DLD1 (cell line): ENCODE results near the gene ZCCHC24.

Experiments used
- in situ Hi-C: cut with HindIII; loops from 2 replicates; pipeline ENCODE4 v1.10.0; 2017; ENCODE audit warnings: low sequenced_read_pairs

ZCCHC24 gene

DNA sequence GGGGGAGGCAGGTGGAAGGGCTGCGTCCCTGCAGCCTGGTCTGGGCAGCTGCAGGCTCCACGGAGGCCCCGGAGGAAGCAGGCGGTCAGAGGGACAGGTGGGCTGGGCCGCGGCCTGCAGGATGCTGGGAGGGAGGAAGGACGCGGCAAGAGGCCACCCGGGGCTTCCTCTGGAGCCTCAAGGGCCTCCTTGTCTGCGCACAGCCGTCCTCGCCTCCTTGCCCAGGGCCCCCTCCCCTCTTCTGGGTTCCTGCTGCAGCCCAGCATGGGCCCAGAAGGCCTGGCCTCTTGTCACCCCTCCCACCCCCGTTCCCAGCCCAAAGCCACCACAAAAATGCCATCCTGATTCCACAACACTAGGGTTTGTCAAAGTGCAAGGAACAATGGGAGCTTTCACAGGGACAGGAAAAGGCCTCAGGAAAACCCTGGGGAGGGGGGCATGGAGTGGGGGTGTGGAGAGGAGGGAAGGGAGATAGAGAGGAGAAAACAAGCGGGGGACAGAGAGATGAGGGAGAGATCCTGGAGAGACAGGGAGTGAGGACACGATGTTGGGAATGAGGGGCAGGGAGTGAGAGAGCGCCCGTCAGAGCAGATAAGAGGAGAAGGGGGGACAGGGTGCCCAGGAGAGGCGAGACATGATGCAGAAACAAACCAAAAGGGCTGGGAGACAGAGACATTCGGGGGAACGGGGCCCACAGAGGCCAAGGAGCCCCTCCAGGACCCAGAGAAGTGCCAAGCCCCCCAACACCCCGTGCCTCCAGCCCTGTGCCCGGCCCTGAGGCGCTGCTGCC lies 41.8 kb downstream of the ZCCHC24 start:
- in situ Hi-C loops: no loop called here

DNA sequence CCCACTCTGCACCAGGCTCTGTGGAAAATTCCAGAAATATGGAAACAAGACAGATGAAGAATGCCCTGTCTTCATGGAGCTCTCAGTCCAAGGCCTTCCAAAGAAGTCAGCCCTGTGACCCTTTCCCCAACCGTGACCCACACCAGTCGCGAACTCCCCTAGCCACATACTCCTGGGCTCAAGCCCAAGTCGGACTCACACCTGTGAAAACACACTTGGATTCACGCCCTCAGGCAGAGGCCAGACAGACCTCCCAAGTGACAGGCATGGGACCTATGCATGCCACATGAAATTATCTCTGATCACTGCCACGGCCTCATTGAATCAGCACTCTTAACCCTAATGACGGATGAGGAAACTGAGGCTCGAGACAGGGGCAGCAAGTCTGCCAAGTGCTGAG lies 42.5 kb downstream of the ZCCHC24 start:
- in situ Hi-C loops: no loop called here

DNA sequence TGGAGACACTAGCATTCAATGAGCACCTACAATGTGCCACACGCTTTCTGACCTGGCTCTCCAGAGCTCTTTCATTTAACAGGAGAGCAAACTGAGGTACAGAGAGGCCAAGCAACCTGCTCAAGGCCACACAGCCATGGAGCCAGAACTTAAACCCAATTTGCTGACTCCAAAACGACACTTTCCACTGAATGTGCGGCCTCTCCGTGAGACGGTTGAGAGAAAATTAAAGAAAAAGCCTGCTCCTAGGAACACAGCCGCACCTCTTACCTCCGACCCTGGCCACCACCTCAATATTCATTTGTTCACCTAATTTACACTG lies 42.8 kb downstream of the ZCCHC24 start:
- in situ Hi-C loops: no loop called here

DNA sequence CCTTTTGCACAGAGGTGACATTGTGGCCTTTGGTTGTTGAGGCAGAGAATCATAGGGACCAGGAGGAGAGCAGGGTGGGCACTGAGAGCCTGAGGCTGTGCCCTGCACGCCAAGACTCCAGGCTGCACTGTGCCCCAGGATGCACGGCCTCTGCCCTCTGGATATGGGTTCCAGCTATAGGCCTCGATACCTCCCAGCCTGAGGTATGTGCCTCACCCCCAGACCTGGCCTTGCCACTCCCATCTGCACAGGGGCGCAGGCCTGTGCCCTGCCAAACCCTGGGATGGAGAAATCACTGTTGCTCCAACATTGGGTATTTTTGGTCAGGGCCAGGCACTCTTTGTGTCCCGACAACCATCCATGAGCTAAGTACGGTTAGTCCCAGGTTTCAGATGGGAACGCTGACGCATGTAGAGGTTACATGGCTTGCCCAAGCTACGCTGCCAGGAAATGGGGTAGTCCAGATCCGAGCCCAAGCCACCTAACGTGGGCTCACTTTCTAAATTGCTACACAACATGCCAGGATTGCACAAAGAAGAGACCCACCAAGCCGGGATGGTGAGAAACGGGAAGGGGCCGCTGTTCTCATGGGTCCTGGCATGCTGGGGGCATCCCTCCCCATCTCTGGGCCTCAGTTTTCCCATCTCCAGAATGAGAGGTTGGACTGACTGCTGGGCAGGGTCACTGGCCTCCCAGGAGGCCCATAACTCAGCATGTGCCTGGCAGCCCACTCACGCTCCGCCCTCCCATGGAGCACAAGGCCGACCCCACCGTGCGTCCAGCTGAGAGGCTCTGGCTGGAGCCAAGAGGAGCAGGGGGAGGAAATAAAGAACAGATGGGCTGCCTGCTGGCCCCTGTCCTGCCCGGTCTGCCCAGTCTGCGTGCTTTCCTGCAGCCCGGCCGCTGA lies 44.2 kb downstream of the ZCCHC24 start:
- in situ Hi-C loops: no loop called here

DNA sequence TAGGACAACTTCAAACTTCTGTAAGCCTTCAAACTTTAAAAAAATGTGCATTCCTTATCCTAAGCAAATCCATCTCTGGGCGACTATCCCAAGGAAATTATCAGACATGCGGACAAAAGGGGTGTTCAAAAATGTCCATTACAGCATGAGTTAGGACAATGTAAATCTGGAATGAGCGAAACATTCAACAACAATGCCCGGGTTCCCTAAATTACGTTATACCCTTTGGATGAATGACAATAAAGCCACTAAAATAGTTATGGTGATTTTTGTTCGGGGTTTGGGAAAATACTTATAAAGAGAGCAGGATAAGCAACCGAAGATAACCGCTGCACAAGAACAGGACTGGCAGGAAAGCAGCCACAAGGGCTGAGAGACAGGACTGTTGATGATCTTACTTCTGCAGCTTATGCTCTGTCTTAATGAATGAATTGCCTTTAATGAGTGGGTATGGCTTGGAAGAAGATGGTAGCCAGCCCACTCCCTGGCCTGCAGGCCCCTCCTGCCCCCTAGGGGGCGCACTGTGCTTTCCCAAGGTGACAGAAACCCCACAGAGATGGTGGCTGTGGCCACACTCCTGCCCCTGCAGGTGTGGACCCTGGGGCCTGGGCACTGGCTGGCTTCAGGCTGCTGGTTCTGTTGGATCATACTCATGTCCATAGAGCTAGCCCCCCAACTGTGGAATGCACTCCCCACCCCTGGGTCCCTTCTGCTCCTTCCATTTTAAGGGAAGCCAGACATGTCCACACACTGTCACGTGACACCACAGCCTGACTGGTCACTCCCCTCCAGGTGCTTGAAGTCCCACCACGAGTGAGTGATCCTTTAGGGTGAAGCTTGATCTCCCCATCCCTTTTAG lies 45.0 kb downstream of the ZCCHC24 start:
- in situ Hi-C loops: no loop called here

DNA sequence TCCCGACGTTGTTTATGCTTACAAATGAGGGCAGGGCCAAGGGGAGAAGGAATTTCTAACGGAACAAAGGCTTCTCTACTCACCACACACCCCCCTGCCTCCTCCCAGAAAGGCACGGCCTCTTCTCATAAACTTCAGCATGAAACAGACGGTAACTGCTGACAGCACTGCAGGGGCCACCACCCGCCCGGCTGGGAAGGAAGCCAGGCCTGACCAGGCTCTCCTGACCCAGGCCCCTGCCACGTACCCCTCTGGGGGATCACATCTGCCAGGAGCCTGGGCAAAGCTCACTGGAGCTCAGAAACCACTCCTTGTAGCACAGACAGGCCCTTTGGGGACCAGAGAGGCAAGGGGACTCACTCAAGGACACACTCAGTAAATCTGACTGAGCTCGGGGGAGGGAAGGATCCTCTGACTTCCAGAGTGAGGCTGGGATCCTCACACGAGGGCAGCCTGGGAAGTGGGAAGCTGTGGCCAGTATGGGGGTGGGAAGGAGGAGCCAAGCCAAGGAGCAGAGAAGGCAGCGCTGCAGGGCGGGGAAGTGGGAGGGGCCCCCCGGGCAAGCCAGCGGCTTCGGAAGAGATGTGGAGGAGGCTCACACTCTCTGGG lies 46.1 kb downstream of the ZCCHC24 start:
- in situ Hi-C loops: no loop called here

DNA sequence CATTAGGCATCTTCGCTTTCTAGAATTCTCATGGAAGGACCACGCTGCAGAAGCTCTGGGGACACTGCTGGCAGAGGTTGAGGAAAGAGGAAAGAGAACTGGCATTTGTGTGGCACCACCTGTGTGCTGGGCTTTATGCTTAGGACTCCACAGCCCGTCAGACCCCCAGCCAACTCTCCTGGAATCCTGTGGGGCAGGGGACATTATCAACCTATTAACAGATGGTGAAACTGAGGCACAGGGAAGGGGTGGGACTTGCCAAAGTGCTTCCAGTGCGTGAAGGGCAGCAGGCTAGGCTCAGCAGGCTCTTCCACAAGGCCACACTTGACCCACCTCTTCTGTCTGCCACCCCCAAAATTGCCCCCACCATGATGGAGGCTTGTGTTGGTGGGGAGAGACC lies 46.8 kb downstream of the ZCCHC24 start:
- in situ Hi-C loops: no loop called here

DNA sequence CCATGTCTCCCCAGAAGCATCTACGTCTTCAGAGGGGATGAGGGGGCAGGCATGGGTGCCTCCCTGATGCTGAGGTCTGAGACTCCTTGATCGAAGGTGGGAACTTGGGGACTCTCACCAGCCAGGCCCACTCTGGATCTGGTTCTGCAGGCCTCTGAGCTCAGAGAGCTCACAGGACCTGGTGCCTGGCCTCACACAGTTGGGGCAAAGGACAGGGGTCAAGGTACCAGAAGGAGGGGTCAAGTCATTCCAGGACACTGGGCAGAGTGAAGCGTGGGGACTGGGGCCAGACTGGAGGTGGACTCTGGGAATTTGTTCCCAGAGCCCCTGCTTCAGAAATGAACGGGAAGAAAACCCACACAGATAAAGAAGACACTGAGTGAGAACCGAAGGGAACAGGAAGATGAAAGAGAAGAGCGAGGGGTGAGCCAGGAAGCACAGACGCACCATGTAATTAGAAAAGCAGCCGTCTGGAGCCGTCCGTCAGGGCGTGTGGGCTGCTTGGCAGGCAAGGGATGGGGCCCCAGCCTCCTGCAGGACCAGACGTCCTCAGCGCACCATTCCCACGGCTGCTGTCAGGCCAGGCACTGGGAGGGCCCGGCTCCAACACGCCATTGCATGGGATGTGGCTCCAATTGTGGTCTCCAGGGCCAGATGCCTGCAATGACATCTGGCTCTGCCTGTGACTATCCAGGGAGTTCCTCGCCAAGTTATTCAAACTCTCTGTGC lies 47.7 kb downstream of the ZCCHC24 start:
- in situ Hi-C loops: no loop called here

DNA sequence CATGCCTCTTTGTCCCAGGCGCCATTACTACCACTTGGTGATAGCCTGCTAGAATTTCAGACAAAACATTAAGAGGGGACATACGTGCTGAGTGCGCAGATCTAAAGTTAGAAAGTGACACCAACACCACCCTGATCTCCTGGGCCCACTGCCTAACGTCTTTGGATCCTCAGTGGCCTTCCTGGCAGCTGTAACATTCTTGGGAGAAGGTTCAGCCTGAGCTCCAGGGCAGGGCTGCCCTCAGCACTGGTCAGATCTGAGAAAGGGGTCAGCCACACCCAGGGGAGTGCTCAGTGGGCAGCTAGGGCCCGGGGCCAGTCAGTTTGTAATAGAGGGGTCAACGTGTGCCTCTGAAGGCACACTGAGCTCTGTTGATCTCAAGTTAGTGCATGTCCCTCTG lies 48.4 kb downstream of the ZCCHC24 start:
- in situ Hi-C loops: no loop called here

DNA sequence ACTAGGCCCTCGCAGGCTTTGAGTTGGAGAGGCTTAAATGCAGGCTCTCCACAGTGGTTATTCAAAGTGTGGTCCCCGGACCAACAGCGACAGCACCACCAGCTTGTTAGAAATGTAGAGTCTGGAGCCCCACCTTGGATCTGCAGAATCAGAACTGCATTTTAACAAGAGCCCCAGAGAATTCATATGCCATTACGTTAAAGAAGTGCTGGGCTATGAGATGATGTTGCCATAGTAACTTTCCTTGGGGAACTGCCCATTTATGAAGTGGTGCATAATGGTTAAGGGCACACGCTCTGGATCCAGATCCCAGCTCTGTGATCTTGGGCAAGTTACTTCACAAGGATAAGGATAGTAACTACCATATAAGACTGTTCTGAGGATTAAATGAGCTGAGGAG lies 48.9 kb downstream of the ZCCHC24 start:
- in situ Hi-C loops: no loop called here

DNA sequence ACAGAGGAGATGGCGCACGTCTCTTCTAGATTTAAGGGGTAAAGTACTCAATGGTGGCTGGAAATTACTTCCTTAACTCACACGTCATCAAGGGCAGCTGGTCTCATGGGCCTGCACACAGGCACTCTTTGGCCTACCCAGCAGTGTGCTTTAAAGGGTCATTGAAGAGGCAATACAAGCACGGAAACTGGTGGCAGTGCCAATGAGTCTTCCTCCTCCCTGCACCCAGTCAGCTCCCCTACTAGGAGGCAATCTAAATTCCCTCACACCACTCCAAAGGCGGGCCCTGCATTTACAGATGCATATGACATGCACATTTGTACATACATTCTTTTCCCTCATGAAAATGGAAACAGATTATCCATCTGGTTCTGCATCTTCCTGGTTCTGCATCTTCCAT lies 50.8 kb downstream of the ZCCHC24 start:
- in situ Hi-C loops: no loop called here

DNA sequence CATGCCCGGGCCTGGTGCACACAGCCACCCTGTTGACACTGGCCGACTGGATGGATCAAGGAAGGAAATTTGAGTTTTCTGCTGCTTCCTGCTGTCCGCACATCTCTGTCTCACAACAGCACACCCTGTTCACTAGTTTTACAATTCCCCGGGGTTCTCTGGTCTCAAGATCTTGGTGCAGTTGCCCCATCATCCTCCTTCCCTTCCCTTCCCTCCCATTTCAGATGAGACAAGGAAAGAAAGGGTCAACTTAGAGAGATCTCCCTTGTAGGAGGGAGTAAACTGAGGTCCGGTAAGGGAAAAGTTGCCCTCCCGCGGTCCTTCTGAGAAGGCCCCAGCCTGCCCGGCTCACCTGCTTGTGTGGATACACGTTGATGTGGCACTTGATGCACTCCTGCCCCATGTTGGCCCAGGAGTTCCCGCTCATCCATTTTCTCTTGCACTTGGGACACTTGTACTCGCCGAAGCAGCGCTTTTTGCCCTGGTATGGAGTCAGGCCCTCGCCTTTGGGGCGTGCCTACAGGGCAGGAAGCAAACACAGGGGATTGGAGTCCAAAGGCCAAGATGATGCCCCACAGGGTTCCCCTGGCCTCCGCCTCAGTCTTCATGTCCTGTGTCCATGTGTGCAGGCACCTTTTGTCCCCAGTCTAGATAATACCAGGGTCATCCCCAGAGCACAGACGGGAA lies 51.4 kb downstream of the ZCCHC24 start:
- in situ Hi-C loops: no loop called here

DNA sequence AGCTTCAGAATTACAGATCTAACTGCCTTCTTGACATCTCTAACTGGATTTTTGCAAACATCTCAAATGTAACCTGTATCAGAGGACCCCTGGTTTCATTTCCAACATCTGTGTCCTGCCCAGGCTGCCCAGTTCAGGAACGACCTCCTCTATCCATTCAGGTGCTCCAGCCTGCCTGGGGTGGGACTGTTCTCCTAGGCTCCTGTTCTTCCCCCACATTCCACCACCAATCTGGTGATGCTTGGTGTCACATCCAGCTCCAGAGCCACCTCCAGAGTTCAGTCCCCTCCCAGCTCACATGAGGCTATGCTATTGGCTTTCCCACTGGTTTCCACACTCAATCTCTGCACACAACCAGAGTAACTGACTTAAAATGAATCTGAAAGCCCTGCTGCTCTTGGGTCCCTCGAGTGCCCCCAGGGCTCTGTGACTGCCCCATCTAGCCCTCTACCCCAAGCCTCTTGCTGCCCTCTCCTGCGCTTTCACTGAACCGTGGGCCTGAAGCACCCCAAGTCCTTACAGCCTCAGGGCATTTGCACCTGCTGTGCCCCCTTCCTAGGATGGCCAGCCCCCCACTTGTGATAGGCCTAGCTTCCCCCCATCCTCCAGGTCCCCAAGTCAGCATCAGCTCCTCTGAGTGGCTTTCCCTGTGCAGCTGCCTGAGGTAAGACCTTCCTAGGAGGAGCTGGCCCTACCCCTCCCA lies 52.1 kb downstream of the ZCCHC24 start:
- in situ Hi-C loops: no loop called here

DNA sequence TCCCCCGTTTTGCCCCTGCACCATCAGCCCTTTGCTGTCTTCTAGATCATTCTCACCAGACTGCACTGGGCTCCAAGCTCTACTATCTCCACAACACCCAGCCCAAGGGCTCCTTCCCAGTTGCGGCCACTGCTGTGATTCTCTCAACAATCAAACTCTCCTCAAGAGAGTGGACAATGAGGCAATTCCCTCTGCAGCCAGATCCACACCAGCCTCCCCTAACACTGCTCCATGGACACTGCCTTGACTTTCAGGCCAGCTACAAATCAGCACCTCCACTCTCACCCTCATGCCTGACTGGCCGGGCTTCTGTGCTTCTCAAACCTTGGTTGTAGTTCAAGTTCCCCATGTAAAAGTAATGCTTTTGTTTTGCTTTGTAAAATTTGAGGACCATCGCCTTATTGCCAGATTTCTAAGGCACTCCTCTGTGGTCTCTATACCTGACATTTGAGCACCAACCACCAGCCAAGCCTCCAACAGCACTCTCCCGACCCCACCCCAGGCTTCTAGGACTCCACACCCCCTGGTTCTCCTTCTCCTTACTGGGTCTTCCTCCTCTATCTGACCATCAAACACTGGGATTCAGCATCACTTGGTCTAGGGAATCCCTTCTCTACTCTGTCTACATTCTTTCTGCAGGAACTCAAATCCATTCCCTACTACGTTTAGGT lies 52.8 kb downstream of the ZCCHC24 start:
- in situ Hi-C loops: no loop called here

DNA sequence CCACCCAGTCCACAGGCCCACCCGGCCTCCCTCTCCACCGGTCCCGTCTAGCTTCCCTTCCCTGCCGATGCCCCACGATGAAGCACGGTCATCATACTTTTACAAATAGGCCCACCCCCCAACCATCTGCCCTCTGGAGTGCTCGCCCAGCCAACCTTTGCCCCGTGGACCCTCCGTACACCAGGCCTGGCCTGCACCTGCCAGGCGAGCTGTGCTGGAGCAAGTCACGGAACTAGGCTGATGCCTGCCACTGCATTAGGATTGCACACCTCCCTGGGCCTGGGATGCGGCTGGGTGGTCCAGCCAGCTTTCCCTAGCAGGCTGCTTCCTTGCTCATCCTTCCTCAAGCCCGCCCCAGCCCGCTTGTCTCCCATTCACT lies 53.4 kb downstream of the ZCCHC24 start:
- in situ Hi-C loops: no loop called here

DNA sequence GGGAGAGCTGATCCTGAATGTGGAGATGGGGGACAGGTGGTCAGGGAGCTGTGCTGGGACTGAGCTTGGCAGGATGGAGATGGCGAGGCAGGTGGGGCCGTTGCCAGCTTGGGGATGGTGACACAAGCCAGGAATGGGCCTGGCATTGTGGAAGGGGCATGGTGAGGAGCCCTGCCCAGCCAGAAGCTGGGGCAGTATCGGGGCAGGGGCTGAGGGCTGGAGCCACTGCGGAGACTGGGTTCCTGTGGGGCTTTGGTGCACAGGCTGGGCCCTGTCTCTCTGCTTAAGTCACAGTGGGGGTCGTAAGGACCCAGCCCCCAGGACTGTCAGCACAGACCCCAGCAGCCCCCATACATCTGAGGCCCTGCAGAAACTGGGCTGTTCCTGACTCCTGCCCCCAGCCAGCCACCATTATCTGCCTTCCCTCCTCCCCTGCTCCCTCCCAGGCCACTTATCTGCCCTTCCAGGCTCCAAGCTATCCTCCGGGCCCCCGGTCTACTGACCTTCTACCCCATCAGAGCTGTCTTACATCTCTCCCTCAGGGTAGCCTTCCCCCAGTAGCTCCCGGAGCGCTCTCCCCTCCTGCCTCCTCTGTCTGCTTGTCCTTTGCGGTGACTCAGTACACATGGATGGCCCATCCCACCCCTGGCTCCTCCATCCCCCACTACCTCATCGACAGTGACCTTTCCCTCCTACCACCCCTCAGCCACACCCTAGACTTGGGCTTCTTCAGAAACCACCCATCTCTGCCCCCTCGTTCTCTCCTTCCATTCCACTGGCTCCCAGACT lies 54.0 kb downstream of the ZCCHC24 start:
- in situ Hi-C loops: no loop called here

DNA sequence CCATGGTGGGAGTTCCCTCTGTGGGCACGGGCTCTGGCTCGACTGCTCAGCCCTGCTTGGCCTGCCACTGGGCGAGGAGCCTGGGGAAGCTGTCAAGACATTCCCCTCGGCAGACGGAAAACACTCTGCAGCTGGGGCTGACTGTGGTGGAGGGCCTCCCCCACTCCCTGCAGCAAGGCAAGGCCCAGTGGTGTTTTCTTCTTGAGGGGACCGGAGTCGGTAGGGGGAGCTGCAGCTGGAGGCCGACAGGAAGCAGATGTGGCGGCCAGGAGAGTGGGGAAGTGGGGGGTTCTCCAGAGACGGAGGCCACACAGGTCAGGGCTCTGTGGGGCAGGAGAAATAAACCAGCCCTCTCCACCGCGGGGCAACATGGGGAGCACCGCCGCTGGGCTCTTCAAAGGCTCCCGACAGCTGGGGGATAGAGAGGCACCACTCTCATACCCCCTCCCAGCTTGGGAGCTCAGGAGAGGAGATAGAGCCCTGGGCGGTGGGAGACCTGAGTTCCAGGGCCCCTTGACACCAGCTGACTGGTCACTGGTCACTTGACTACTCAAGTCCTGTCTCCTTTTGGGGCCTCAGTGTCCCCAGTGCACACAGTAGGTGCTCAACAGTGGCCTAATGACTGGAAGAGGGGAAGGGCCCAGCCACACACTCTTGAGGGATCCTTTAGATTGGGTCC lies 54.7 kb downstream of the ZCCHC24 start:
- in situ Hi-C loops: no loop called here
